22Rv1 (cell line): ENCODE results near the gene MYG1.

Experiments used
- ZFX ChIP-seq: fragments of 450-650 bp; IDR thresholded peaks from 2 replicates; pipeline ENCODE4 v1.6.1; 2017; ENCODE audit warnings: antibody characterized with exemption, borderline replicate concordance
- TF ChIP-seq, protein P1 (sequence below): fragments of 450-650 bp; IDR thresholded peaks from 2 replicates; pipeline ENCODE4 v1.5.1; 2017; ENCODE audit warnings: mild to moderate bottlenecking

DNA sequence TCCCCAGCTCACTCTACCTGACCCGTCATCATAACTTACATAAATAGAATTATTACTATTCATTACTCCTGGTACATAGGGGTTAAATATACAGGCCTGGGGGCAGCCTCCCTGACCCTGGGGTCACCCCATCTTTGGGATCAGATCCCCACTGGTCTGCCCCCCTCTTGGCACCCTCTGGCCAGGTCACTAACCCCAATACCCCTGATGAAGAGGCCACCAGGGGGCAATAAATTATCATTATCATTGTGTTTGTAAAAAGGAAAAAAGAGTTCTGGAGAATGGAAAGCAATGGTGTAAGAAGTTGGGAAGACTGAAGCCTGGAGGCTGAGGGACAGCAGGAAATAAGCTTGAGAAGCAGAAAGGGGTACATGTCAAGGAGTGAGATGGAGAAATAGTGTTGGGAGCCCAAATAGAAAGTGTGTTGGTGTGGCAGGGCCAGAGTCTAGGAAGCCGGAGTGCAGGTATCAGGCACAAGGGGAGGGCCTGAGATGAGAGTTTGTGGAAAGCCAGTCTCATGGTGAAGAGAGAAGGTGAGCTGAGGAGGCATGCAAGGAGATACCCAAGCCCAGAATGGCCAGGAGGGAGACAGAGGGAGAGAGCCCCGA, 28.0 kb downstream of the MYG1 start:
- TF ChIP-seq, protein P1, sequence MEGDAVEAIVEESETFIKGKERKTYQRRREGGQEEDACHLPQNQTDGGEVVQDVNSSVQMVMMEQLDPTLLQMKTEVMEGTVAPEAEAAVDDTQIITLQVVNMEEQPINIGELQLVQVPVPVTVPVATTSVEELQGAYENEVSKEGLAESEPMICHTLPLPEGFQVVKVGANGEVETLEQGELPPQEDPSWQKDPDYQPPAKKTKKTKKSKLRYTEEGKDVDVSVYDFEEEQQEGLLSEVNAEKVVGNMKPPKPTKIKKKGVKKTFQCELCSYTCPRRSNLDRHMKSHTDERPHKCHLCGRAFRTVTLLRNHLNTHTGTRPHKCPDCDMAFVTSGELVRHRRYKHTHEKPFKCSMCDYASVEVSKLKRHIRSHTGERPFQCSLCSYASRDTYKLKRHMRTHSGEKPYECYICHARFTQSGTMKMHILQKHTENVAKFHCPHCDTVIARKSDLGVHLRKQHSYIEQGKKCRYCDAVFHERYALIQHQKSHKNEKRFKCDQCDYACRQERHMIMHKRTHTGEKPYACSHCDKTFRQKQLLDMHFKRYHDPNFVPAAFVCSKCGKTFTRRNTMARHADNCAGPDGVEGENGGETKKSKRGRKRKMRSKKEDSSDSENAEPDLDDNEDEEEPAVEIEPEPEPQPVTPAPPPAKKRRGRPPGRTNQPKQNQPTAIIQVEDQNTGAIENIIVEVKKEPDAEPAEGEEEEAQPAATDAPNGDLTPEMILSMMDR = peak; percentile 47
- TF ChIP-seq ZFX = no peak
